ENCODE data around the gene BCL11A.

Gene BCL11A

GRCh38 chr2:60531701-60532133 lies 21.7 kb downstream of the BCL11A start:
- FAIRE-seq (no peak), DNase-seq (ENCODE audit: insufficient read length, low spot score) (no peak)
- TF ChIP-seq CTCF (IDR thresholded peaks at IDR 0.05; ENCODE audit: insufficient read depth, missing control alignments), result no peak

GRCh38 chr2:60530660-60531281 lies 22.7 kb downstream of the BCL11A start:
- no peak for FAIRE-seq

GRCh38 chr2:60529785-60530627 lies 23.4 kb downstream of the BCL11A start:
- FAIRE-seq (no peak), DNase-seq (ENCODE audit: insufficient read length, low spot score) (no peak)
- no peak for TF ChIP-seq CTCF (IDR thresholded peaks at IDR 0.05; ENCODE audit: insufficient read depth, missing control alignments)

More at GRCh38 chr2:60530660-60531281, 22.7 kb downstream of the BCL11A start:
- no peak for TF ChIP-seq CTCF (IDR thresholded peaks at IDR 0.05; ENCODE audit: insufficient read depth, missing control alignments)
- peak; percentile 54 for DNase-seq (ENCODE audit: insufficient read length, low spot score)

GRCh38 chr2:60529136-60529784 lies 24.2 kb downstream of the BCL11A start:
- no peak for TF ChIP-seq CTCF (IDR thresholded peaks at IDR 0.05; ENCODE audit: insufficient read depth, missing control alignments)
- no peak for FAIRE-seq
- DNase-seq (ENCODE audit: insufficient read length, low spot score), result no peak

- DNase-seq (ENCODE audit: insufficient read length, low spot score) (no peak), FAIRE-seq (no peak)
- TF ChIP-seq CTCF (IDR thresholded peaks at IDR 0.05; ENCODE audit: insufficient read depth, missing control alignments), result no peak
Measured at GRCh38 chr2:60528281-60529020, 25.0 kb downstream of the BCL11A start.

GRCh38 chr2:60527762-60528161 lies 25.7 kb downstream of the BCL11A start:
- no peak for DNase-seq (ENCODE audit: insufficient read length, low spot score)
- FAIRE-seq, result no peak
- TF ChIP-seq CTCF (IDR thresholded peaks at IDR 0.05; ENCODE audit: insufficient read depth, missing control alignments), result no peak
